SK-N-SH (cell line): ENCODE measurements around the gene C19orf33. TPM values are rescaled to one million over a fixed set of nuclear protein-coding genes. Genes with fewer than 3 reads are reported as not detected.

Experiments used
- CTCF ChIA-PET: fragments of 300-600, 350-600 bp; formaldehyde crosslinking; extraction: SDS; loops from one replicate; lab custom pipeline; 2021; lab: Yijun Ruan, JAX
- POLR2A ChIA-PET: fragments of 350-600 bp; sonication (Branson Sonifier 250); formaldehyde crosslinking; extraction: SDS; loops from one replicate; lab custom pipeline; 2020; ENCODE audit warnings: antibody characterized with exemption, inconsistent platforms; lab: Yijun Ruan, JAX
- DNase-seq: peaks from one replicate; pipeline ENCODE4 v3.0.0; 2012
- H2AFZ ChIP-seq: fragments of 200-600 bp; sonication (generic); 2 replicates; pipeline ENCODE4 v1.8.1; 2016; ENCODE audit warnings: antibody characterized with exemption, mild to moderate bottlenecking, low read depth
- H3F3A ChIP-seq: fragments of 200-600 bp; sonication (generic); replicated peaks from 2 replicates; pipeline ENCODE3; 2016; ENCODE audit warnings: antibody characterized with exemption, mild to moderate bottlenecking; ENCODE audit not compliant: insufficient read depth
- H3K27ac ChIP-seq, 2 experiments: fragments of 200-500 bp in 1 of 2; fragments of 200-600 bp in 1 of 2; sonication (Bioruptor generic) in 1 of 2; sonication (generic), shearing (Covaris generic) in 1 of 2; 2 replicates each; pipeline versions ENCODE4 v1.5.1 to v1.6.1; 2014 to 2016; ENCODE audit warnings: low read depth in 2 of 2, inconsistent platforms in 1 of 2, low read length in 1 of 2, mild to moderate bottlenecking in 1 of 2, mixed read lengths in 1 of 2
- H3K27me3 ChIP-seq: fragments of 200-600 bp; sonication (generic), shearing (Covaris generic); 2 replicates; pipeline ENCODE4 v1.6.1; 2016; ENCODE audit warnings: mixed run types; ENCODE audit not compliant: insufficient read depth
- H3K36me3 ChIP-seq, 2 experiments: fragments of 200-500 bp in 1 of 2; fragments of 200-600 bp in 1 of 2; sonication (Bioruptor generic) in 1 of 2; sonication (generic) in 1 of 2; replicated peaks in 1 of 2; 2 replicates each; pipeline versions ENCODE3 to v1.5.1; 2014 to 2016; ENCODE audit warnings: low read length in 1 of 2, mild to moderate bottlenecking in 1 of 2; ENCODE audit not compliant: insufficient read depth in 2 of 2, control insufficient read depth in 1 of 2
- H3K4me1 ChIP-seq, 2 experiments: fragments of 200-500 bp in 1 of 2; fragments of 200-600 bp in 1 of 2; sonication (Bioruptor generic) in 1 of 2; sonication (generic), shearing (Covaris generic) in 1 of 2; 2 replicates each; pipeline versions ENCODE4 v1.5.1 to v1.6.1; 2014 to 2016; ENCODE audit warnings: low read depth in 1 of 2, low read length in 1 of 2, mixed run types in 1 of 2; ENCODE audit not compliant: insufficient read depth in 2 of 2, control insufficient read depth in 1 of 2
- H3K4me2 ChIP-seq: fragments of 200-600 bp; sonication (generic), shearing (Covaris generic); 2 replicates; pipeline ENCODE4 v1.6.1; 2017; ENCODE audit warnings: mixed run types
- H3K4me3 ChIP-seq, 2 experiments: fragments of 200-500 bp in 1 of 2; fragments of 200-600 bp in 1 of 2; sonication (Bioruptor generic) in 1 of 2; sonication (generic), shearing (Covaris generic) in 1 of 2; 2 replicates each; pipeline versions ENCODE4 v1.5.1 to v1.8.1; 2014 to 2016; ENCODE audit warnings: low read depth in 2 of 2, inconsistent platforms in 1 of 2, low read length in 1 of 2, mild to moderate bottlenecking in 1 of 2, mixed read lengths in 1 of 2, moderate library complexity in 1 of 2
- H3K79me2 ChIP-seq: fragments of 200-600 bp; sonication (generic); 2 replicates; pipeline ENCODE4 v1.8.1; 2017; ENCODE audit warnings: mild to moderate bottlenecking; ENCODE audit not compliant: insufficient read depth
- H3K9ac ChIP-seq: fragments of 200-600 bp; sonication (generic); 2 replicates; pipeline ENCODE4 v1.6.1; 2017; ENCODE audit warnings: mixed run types
- H3K9me2 ChIP-seq: fragments of 200-600 bp; sonication (generic); 2 replicates; pipeline ENCODE4 v1.6.1; 2017; ENCODE audit warnings: mixed run types
- H3K9me3 ChIP-seq: fragments of 200-600 bp; sonication (generic); 2 replicates; pipeline ENCODE4 v1.6.1; 2017; ENCODE audit warnings: mixed run types, mild to moderate bottlenecking, moderate library complexity
- H4K20me1 ChIP-seq: fragments of 200-600 bp; sonication (generic); 2 replicates; pipeline ENCODE4 v1.6.1; 2017; ENCODE audit warnings: mild to moderate bottlenecking, mixed run types; ENCODE audit not compliant: insufficient read depth
- CHD2 ChIP-seq: fragments of 150-350 bp; IDR thresholded peaks from 2 replicates; pipeline ENCODE4 v1.6.1; 2018; ENCODE audit warnings: low read length; ENCODE audit not compliant: partially characterized antibody
- ELF1 ChIP-seq: IDR thresholded peaks from 2 replicates; pipeline ENCODE4 v1.4.0; 2012
- EP300 ChIP-seq, 2 experiments: IDR thresholded peaks; 2 replicates each; pipeline versions ENCODE4 v1.4.0 to v1.6.1; 2012; ENCODE audit warnings: borderline replicate concordance in 1 of 2, low read depth in 1 of 2, low read length in 1 of 2
- EZH2phosphoT487 ChIP-seq: fragments of 200-600 bp; sonication (generic); IDR thresholded peaks from 2 replicates; pipeline ENCODE4 v1.6.1; 2017; ENCODE audit warnings: low read depth, mixed run types, mild to moderate bottlenecking, antibody characterized with exemption, moderate library complexity, borderline replicate concordance
- FOXM1 ChIP-seq: IDR thresholded peaks from 2 replicates; pipeline ENCODE4 v1.4.0; 2012; ENCODE audit warnings: low read depth, mild to moderate bottlenecking
- GABPA ChIP-seq: IDR thresholded peaks from 2 replicates; pipeline ENCODE4 v1.4.0; 2012; ENCODE audit warnings: low read depth, mild to moderate bottlenecking
- GATA2 ChIP-seq: sonication (generic); formaldehyde crosslinking; IDR thresholded peaks from 2 replicates; pipeline ENCODE4 v1.5.0; 2020; ENCODE audit warnings: mild to moderate bottlenecking, missing genetic modification reagents
- IRF3 ChIP-seq: fragments of 150-350 bp; IDR thresholded peaks from 2 replicates; pipeline ENCODE4 v1.6.1; 2016; ENCODE audit warnings: mild to moderate bottlenecking, low read depth, low read length
- MAX ChIP-seq: IDR thresholded peaks from 2 replicates; pipeline ENCODE4 v1.4.0; 2012; ENCODE audit warnings: low read depth
- NRF1 ChIP-seq: IDR thresholded peaks from 2 replicates; pipeline ENCODE4 v1.6.1; 2012; ENCODE audit warnings: low read depth, mild to moderate bottlenecking, low read length
- PBX3 ChIP-seq: IDR thresholded peaks from 2 replicates; pipeline ENCODE4; 2012
- POLR2AphosphoS5 ChIP-seq: IDR thresholded peaks from 2 replicates; pipeline ENCODE4 v1.6.1; 2012; ENCODE audit warnings: low read depth, low read length
- RAD21 ChIP-seq: IDR thresholded peaks from 2 replicates; pipeline ENCODE4 v1.6.1; 2012; ENCODE audit warnings: mild to moderate bottlenecking, low read length
- RXRA ChIP-seq: IDR thresholded peaks from 2 replicates; pipeline ENCODE4 v1.4.0; 2012; ENCODE audit warnings: low read depth, mild to moderate bottlenecking, borderline replicate concordance
- SIN3A ChIP-seq: IDR thresholded peaks from 2 replicates; pipeline ENCODE4 v1.6.1; 2012; ENCODE audit warnings: low read depth, mild to moderate bottlenecking, low read length, moderate library complexity, borderline replicate concordance
- TCF12 ChIP-seq: IDR thresholded peaks from 2 replicates; pipeline ENCODE4 v1.4.0; 2012
- TEAD4 ChIP-seq: IDR thresholded peaks from 2 replicates; pipeline ENCODE4 v1.4.0; 2012; ENCODE audit warnings: mild to moderate bottlenecking, borderline replicate concordance; ENCODE audit not compliant: insufficient read depth
- USF1 ChIP-seq: IDR thresholded peaks from 2 replicates; pipeline ENCODE4 v1.4.0; 2012; ENCODE audit warnings: low read depth, borderline replicate concordance
- USF2 ChIP-seq: fragments of 150-350 bp; IDR thresholded peaks from 2 replicates; pipeline ENCODE4 v1.6.1; 2017; ENCODE audit warnings: antibody characterized with exemption, low read length, low read depth, borderline replicate concordance
- WGBS: methylation state at CpG from one replicate; pipeline ENCODE4 v1.1.6; 2017; ENCODE audit warnings: low lambda C conversion rate; 5-methylcytosine and 5-hydroxymethylcytosine counted together
- polyA plus RNA-seq, 3 experiments: library from polyadenylated mRNA; depleted of rRNA; stranded (reverse); fragments of >200 nt; gene quantifications; 2 replicates each; pipeline ENCODE4 v1.2.3, GENCODE V29; 2012

Gene C19orf33
- polyA plus RNA-seq, 1 of the 3 experiments (the other 2 are of a cell fraction) = not detected

GRCh38 chr19:38267761-38268483 lies 36.1 kb upstream of the C19orf33 start:
- H3K27me3 ChIP-seq = no peaks in the 10 kb centered on the region
- TF ChIP-seq TEAD4 = no peak
- no peak for TF ChIP-seq TCF12
- TF ChIP-seq SIN3A = no peak
- TF ChIP-seq MAX = no peak
- TF ChIP-seq RXRA = no peak
- TF ChIP-seq ELF1 = no peak
- no peak for TF ChIP-seq USF1
- TF ChIP-seq USF2 = no peak
- TF ChIP-seq IRF3 = no peak
- no peak for TF ChIP-seq NRF1
- no peaks in the 10 kb centered on the region for H3K79me2 ChIP-seq
- no peak overlapping the region for H3K4me2 ChIP-seq
- 70% methylated on average over 12 of the region's 12 CpGs for WGBS
- H3K9ac ChIP-seq = no peak overlapping the region
- no peaks in the 10 kb centered on the region for H4K20me1 ChIP-seq
- DNase-seq = no peak
- no peak overlapping the region for H2AFZ ChIP-seq
- ChIA-PET CTCF (interaction anchor here (0.8 to 1.7 kb wide), 3 partner anchors 16 to 366 kb away, joined by 3 to 6 read pairs (median 3); no protein-coding TSS in a partner anchor), POLR2A (no interaction called here)
- no peaks in the 10 kb centered on the region for H3F3A ChIP-seq
- H3K9me2 ChIP-seq = no peaks in the 10 kb centered on the region
- H3K9me3 ChIP-seq = no peaks in the 10 kb centered on the region
- H3K27ac ChIP-seq = no peak overlapping the region
- H3K36me3 ChIP-seq = no peaks in the 10 kb centered on the region
- peaks cover 0 to 12% of the 10 kb centered on the region in 2 experiments; a peak in 1 of 4 replicates for H3K4me1 ChIP-seq
- H3K4me3 ChIP-seq = no peak overlapping the region

GRCh38 chr19:38268539-38268938 lies 35.5 kb upstream of the C19orf33 start:
- H3K36me3 ChIP-seq = no peaks in the 10 kb centered on the region
- DNase-seq = no peak
- H3K27ac ChIP-seq = no peak overlapping the region
- no peak overlapping the region for H3K4me3 ChIP-seq
- no peak overlapping the region for H3K4me2 ChIP-seq
- ChIA-PET POLR2A (no interaction called here), CTCF (interaction anchor here (0.8 to 1.7 kb wide), 2 partner anchors 24 to 366 kb away, joined by 3 to 6 read pairs; no protein-coding TSS in a partner anchor)
- no peaks in the 10 kb centered on the region for H3F3A ChIP-seq
- TF ChIP-seq GABPA (no peak), USF2 (no peak), CHD2 (no peak), EZH2phosphoT487 (no peak), FOXM1 (no peak), ELF1 (no peak), NRF1 (no peak), EP300 (IDR thresholded peaks at IDR 0.05; ENCODE audit: borderline replicate concordance in 1 of 2, low read depth in 1 of 2, low read length in 1 of 2) (no peak), GATA2 (CRISPR knock-in tag) (no peak), USF1 (no peak), POLR2AphosphoS5 (no peak), TCF12 (no peak), PBX3 (no peak), RAD21 (no peak)
- no peaks in the 10 kb centered on the region for H3K79me2 ChIP-seq
- no peaks in the 10 kb centered on the region for H4K20me1 ChIP-seq
- no peaks in the 10 kb centered on the region for H3K27me3 ChIP-seq
- no peak overlapping the region for H2AFZ ChIP-seq
- no peaks in the 10 kb centered on the region for H3K9me2 ChIP-seq
- no peak overlapping the region for H3K9ac ChIP-seq
- no peaks in the 10 kb centered on the region for H3K9me3 ChIP-seq
- WGBS = 86% methylated on average over 8 of the region's 8 CpGs
- H3K4me1 ChIP-seq = peaks cover 0 to 12% of the 10 kb centered on the region in 2 experiments; a peak in 1 of 4 replicates
